GM23248 (cell line): ENCODE measurements around the gene SEMA5A. TPM values are rescaled to one million over a fixed set of nuclear protein-coding genes. Genes with fewer than 3 reads are reported as not detected.

ENCODE experiments used
- DNase-seq: peaks from one replicate; pipeline ENCODE4 v3.0.0-alpha.2; 2015
- H2AFZ ChIP-seq: fragments of 200-600 bp; sonication (generic); 2 replicates; pipeline ENCODE4 v1.6.1; 2016; ENCODE audit warnings: antibody characterized with exemption
- H3F3A ChIP-seq: fragments of 200-600 bp; sonication (generic); 2 replicates; pipeline ENCODE4 v1.6.1; 2016; ENCODE audit warnings: mild to moderate bottlenecking, antibody characterized with exemption, mixed run types; ENCODE audit not compliant: insufficient read depth
- H3K27ac ChIP-seq: fragments of 200-600 bp; sonication (generic); 2 replicates; pipeline ENCODE4 v1.5.1; 2016; ENCODE audit warnings: mild to moderate bottlenecking
- H3K27me3 ChIP-seq: fragments of 200-600 bp; sonication (generic); replicated peaks from 2 replicates; pipeline ENCODE4 v1.6.1; 2016; ENCODE audit warnings: mild to moderate bottlenecking; ENCODE audit not compliant: insufficient read depth
- H3K36me3 ChIP-seq: fragments of 200-600 bp; sonication (generic); 2 replicates; pipeline ENCODE4 v1.6.1; 2016; ENCODE audit warnings: low read depth, mild to moderate bottlenecking
- H3K4me1 ChIP-seq: fragments of 200-600 bp; sonication (generic); 2 replicates; pipeline ENCODE4 v1.6.1; 2016; ENCODE audit warnings: mild to moderate bottlenecking; ENCODE audit not compliant: insufficient read depth
- H3K4me2 ChIP-seq: fragments of 200-600 bp; sonication (generic); one replicate; pipeline ENCODE4 v1.6.1; 2016; ENCODE audit warnings: mild to moderate bottlenecking; ENCODE audit not compliant: unreplicated experiment
- H3K4me3 ChIP-seq: fragments of 200-600 bp; sonication (generic); 2 replicates; pipeline ENCODE4 v1.5.1; 2016; ENCODE audit warnings: mild to moderate bottlenecking
- H3K79me2 ChIP-seq: fragments of 200-600 bp; sonication (generic); 2 replicates; pipeline ENCODE4 v1.6.1; 2016; ENCODE audit warnings: mild to moderate bottlenecking; ENCODE audit not compliant: insufficient read depth
- H3K9ac ChIP-seq: fragments of 200-600 bp; sonication (generic); 2 replicates; pipeline ENCODE4 v1.6.1; 2016; ENCODE audit warnings: mild to moderate bottlenecking
- H3K9me2 ChIP-seq: fragments of 200-600 bp; sonication (generic); 2 replicates; pipeline ENCODE4 v1.6.1; 2016; ENCODE audit warnings: mixed run types, mild to moderate bottlenecking, moderate library complexity; ENCODE audit not compliant: insufficient read depth
- H3K9me3 ChIP-seq: fragments of 200-600 bp; sonication (generic); one replicate; pipeline ENCODE4 v1.6.1; 2017; ENCODE audit warnings: low read depth
- H4K20me1 ChIP-seq: fragments of 200-600 bp; sonication (generic); 2 replicates; pipeline ENCODE4 v1.6.0; 2016; ENCODE audit not compliant: insufficient read depth
- EZH2 ChIP-seq: fragments of 200-600 bp; sonication (generic); IDR thresholded peaks from 2 replicates; pipeline ENCODE4 v1.6.1; 2018; ENCODE audit warnings: antibody characterized with exemption, mild to moderate bottlenecking; ENCODE audit not compliant: insufficient read depth, poor library complexity, severe bottlenecking
- EZH2phosphoT487 ChIP-seq: fragments of 200-600 bp; sonication (generic); IDR thresholded peaks from 2 replicates; pipeline ENCODE4 v1.6.1; 2018; ENCODE audit warnings: antibody characterized with exemption, moderate library complexity, mild to moderate bottlenecking, low read depth; ENCODE audit not compliant: insufficient read depth
- WGBS, 2 experiments: methylation state at CpG; one replicate each; pipeline ENCODE4 v1.1.6; 2015 to 2017; ENCODE audit warnings: low lambda C conversion rate in 2 of 2, low coverage in 1 of 2; ENCODE audit errors: missing lambda C conversion rate in 2 of 2; 5-methylcytosine and 5-hydroxymethylcytosine counted together
- in situ Hi-C: fragments of 300-500 bp; cut with MboI; formaldehyde crosslinking; loops from 2 replicates; pipeline ENCODE4 v1.15.0; 2020
- polyA plus RNA-seq: library from polyadenylated mRNA; unstranded; fragments of >200 nt; fragmentation: Nextera tagmentation; extraction: Ambion mirVana; gene quantifications from 2 replicates; pipeline ENCODE4 v1.2.1, GENCODE V29; 2016
- total RNA-seq: library from RNA; depleted of rRNA; stranded (reverse); fragments of >200 nt; shearing (Covaris generic); gene quantifications from 2 replicates; pipeline ENCODE4 v1.2.3, GENCODE V29; 2014

SEMA5A gene
- total and polyA plus RNA-seq, 2 experiments from 2014 or later, result 33.5 to 38.2 TPM

DNA sequence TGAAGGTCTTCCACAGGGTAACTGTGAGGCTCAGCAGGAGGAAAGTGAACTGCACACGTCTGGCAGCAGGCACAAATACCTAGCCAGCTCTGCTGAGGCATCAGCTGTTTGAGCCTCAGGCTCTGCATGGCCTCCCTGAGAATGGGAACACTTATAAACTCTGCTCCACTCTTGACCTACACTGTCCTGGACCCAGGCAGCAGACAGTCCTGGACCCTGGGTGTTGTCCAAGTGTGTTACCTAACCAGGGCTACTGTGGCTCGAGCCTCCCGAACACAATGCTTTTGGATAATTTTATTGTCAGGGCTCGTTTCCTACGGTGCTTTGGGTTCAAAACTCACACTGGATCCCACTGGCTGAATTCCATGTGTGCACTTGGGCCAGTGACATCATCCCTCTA lies 497.9 kb downstream of the SEMA5A start:
- Histone ChIP-seq H3K4me2 (peak overlapping the region; percentile 46), H3K4me1 (peaks cover 28% of the 10 kb centered on the region), H3K9me2 (no peaks in the 10 kb centered on the region), H3K27me3 (no peaks in the 10 kb centered on the region), H3K9me3 (no peaks in the 10 kb centered on the region), H3K27ac (peak overlapping the region; percentile 91), H3F3A (peaks cover 21% of the 10 kb centered on the region), H4K20me1 (no peaks in the 10 kb centered on the region), H3K79me2 (no peaks in the 10 kb centered on the region), H3K36me3 (peaks cover 24% of the 10 kb centered on the region), H2AFZ (no peak overlapping the region), H3K4me3 (no peak overlapping the region), H3K9ac (peak overlapping the region; percentile 44)
- TF ChIP-seq EZH2, result no peak
- no peak for TF ChIP-seq EZH2phosphoT487
- in situ Hi-C loops, result no loop called here
- no peak for DNase-seq
- 97 to 100% methylated on average over 5 of the region's 5 CpGs for WGBS, 2 experiments

DNA sequence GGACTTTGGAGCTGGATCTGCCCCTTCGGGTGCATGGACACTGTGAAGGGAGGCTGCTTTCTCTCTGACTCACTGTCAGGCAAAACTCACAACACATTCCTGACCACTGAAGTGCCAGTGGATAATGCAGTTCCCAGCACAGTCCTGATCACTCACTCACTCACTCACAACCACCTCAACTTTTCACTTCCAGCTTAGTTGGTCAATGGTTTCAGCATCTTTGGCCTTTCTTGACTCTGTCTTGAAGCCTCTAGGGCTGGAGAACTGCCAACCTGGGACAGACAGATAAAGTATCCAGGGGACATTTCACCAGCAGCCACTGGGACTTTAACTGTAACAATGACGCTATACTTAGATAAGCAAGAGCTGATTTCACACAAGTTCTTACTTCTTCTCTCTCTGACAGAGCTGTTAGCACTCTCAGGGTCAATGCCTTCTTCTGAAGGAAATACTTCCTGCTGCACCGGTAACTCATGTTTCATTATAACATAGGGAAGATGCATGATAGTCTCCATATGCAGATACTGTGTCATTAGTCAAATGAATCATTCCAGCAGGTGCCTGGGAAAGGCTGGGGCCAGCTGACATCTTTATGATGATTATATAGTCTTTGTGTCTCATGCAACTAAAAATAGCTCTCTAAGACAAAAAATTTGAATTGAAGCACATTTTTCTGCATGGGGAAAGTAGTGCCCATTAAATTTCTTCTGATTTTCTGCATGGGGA lies 499.0 kb downstream of the SEMA5A start:
- no peaks in the 10 kb centered on the region for H3K79me2 ChIP-seq
- peak overlapping the region; percentile 53 for H3K9ac ChIP-seq
- peak; percentile 93 for DNase-seq
- H3K36me3 ChIP-seq, result peaks cover 28% of the 10 kb centered on the region
- H3K9me2 ChIP-seq, result no peaks in the 10 kb centered on the region
- H3K4me2 ChIP-seq, result peak overlapping the region; percentile 46
- H2AFZ ChIP-seq, result no peak overlapping the region
- no peaks in the 10 kb centered on the region for H4K20me1 ChIP-seq
- TF ChIP-seq EZH2 (no peak), EZH2phosphoT487 (no peak)
- peaks cover 28% of the 10 kb centered on the region for H3K4me1 ChIP-seq
- H3F3A ChIP-seq, result peaks cover 21% of the 10 kb centered on the region
- H3K9me3 ChIP-seq, result no peaks in the 10 kb centered on the region
- in situ Hi-C loops, result no loop called here
- 13 to 17% methylated on average over 3 of the region's 3 CpGs for WGBS, 2 experiments
- H3K4me3 ChIP-seq, result 0 out of 2 replicates have a peak overlapping the region, but pooled peaks have one; percentile 21
- peak overlapping the region; percentile 91 for H3K27ac ChIP-seq
- no peaks in the 10 kb centered on the region for H3K27me3 ChIP-seq

DNA sequence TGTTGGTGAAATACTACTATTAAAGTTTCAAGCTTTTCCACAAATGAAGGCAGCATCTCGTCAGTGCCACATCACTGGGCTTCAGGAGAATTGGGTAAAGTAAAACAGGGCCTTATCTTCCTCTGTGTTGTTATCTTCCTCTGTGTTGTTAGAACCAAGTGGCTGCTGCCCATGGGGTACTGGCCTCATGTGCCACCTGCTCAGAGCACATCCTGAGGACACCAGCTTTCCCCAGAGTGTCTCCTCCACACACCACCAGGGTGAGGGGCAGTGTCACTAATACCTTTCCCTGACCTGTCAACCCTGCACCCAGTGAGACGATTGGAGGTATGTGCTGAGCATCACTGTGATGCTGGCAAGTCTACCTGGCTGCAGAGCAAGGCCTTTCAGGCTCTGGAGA lies 499.9 kb downstream of the SEMA5A start:
- H3K4me2 ChIP-seq, result no peak overlapping the region
- H4K20me1 ChIP-seq, result no peaks in the 10 kb centered on the region
- H3K9me2 ChIP-seq, result no peaks in the 10 kb centered on the region
- 91 to 100% methylated on average over 2 of the region's 2 CpGs for WGBS, 2 experiments
- peak overlapping the region; percentile 91 for H3K27ac ChIP-seq
- TF ChIP-seq EZH2 (no peak), EZH2phosphoT487 (no peak)
- no peaks in the 10 kb centered on the region for H3K9me3 ChIP-seq
- peaks cover 34% of the 10 kb centered on the region for H3K36me3 ChIP-seq
- peaks cover 28% of the 10 kb centered on the region for H3K4me1 ChIP-seq
- no peak overlapping the region for H3K4me3 ChIP-seq
- no peaks in the 10 kb centered on the region for H3K27me3 ChIP-seq
- H3F3A ChIP-seq, result peaks cover 21% of the 10 kb centered on the region
- no peaks in the 10 kb centered on the region for H3K79me2 ChIP-seq
- no peak overlapping the region for H3K9ac ChIP-seq
- H2AFZ ChIP-seq, result no peak overlapping the region
- in situ Hi-C loops, result no loop called here
- no peak for DNase-seq

DNA sequence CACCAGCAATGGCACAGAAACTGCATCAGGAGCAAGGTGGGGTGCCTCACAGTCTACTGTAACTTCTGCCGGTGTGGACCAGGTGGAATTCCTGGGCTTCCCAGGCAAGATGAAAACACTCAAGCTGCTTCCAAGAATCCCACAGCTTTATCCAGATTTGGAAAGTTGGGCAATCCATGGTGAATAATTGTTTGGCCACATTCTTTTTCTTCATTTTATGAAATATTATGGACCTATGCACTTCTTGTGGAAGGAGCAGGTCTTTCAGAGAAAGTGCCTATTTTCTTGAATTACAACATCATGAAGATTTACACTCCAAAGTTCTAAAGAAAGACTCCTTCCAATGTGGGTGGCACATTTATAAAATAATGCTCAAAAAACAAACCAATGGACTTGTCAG lies 503.6 kb downstream of the SEMA5A start:
- Histone ChIP-seq H3F3A (peaks cover 5% of the 10 kb centered on the region), H3K27me3 (no peaks in the 10 kb centered on the region), H3K4me2 (no peak overlapping the region), H3K9ac (no peak overlapping the region), H3K27ac (no peak overlapping the region), H3K4me1 (peaks cover 16% of the 10 kb centered on the region), H3K79me2 (no peaks in the 10 kb centered on the region), H3K9me2 (no peaks in the 10 kb centered on the region), H3K9me3 (no peaks in the 10 kb centered on the region), H3K4me3 (no peak overlapping the region), H4K20me1 (no peaks in the 10 kb centered on the region), H3K36me3 (peaks cover 27% of the 10 kb centered on the region), H2AFZ (no peak overlapping the region)
- no peak for DNase-seq
- in situ Hi-C loops, result no loop called here
- WGBS, 2 experiments, result 100% methylated on average over 1 of the region's 1 CpG
- no peak for TF ChIP-seq EZH2
- TF ChIP-seq EZH2phosphoT487, result no peak
